Activated naive CD8-positive, alpha-beta T cell (primary cell): ENCODE results near the gene RNF182.
"Not testable (repeated sequence)": the region's sequence is repeated elsewhere in the genome, so short reads cannot be mapped to it uniquely, and the experiment has no call there.

Experiments used
- H3K27ac Mint-ChIP-seq: one replicate; pipeline ENCODE4 v1.8.0; 2021; ENCODE audit warnings: mixed read lengths
- H3K27me3 Mint-ChIP-seq: one replicate; pipeline ENCODE4 v1.8.0; 2021; ENCODE audit warnings: mixed read lengths
- H3K36me3 Mint-ChIP-seq: one replicate; pipeline ENCODE4 v1.8.0; 2021; ENCODE audit warnings: mixed read lengths
- H3K4me1 Mint-ChIP-seq: one replicate; pipeline ENCODE4 v1.8.0; 2021; ENCODE audit warnings: low read depth, mixed read lengths
- H3K4me3 Mint-ChIP-seq: one replicate; pipeline ENCODE4 v1.8.0; 2021; ENCODE audit warnings: mild to moderate bottlenecking, mixed read lengths
- H3K9me3 Mint-ChIP-seq: one replicate; pipeline ENCODE4 v1.8.0; 2021; ENCODE audit warnings: low read depth, mixed read lengths

Gene RNF182

GRCh38 chr6:13924949-13925881 is at the start of gene RNF182:
Gene RNF182 (plus strand): TSS chr6:13924952. CDS start chr6:13977120, 52,168 bp downstream.
- Mint-ChIP-seq H3K4me3 (peak within 1 kb of the TSS; percentile 86), H3K27me3 (peaks cover 50% of the 10 kb centered on the region), H3K27ac (no peak within 1 kb of the TSS), H3K36me3 (peaks cover 2% of the 10 kb centered on the region), H3K4me1 (peaks cover 13% of the 10 kb centered on the region), H3K9me3 (no peaks in the 10 kb centered on the region)

GRCh38 chr6:13877051-13877450 is 47.7 kb upstream of the RNF182 start:
- H3K36me3 Mint-ChIP-seq, result peaks cover 3% of the 10 kb centered on the region
- H3K27ac Mint-ChIP-seq, result no peak overlapping the region
- H3K27me3 Mint-ChIP-seq, result peaks cover 7% of the 10 kb centered on the region
- no peak overlapping the region for H3K4me3 Mint-ChIP-seq
- peaks cover 7% of the 10 kb centered on the region for H3K9me3 Mint-ChIP-seq
- H3K4me1 Mint-ChIP-seq, result peaks cover 13% of the 10 kb centered on the region

- not testable (repeated sequence) for H3K27me3 Mint-ChIP-seq, H3K27ac Mint-ChIP-seq, H3K4me1 Mint-ChIP-seq, H3K4me3 Mint-ChIP-seq, H3K36me3 Mint-ChIP-seq, H3K9me3 Mint-ChIP-seq
Measured at GRCh38 chr6:13880061-13880663, 44.6 kb upstream of the RNF182 start.

GRCh38 chr6:13881621-13882165 is 43.1 kb upstream of the RNF182 start:
- Mint-ChIP-seq H3K4me1 (no peaks in the 10 kb centered on the region), H3K27me3 (peaks cover 6% of the 10 kb centered on the region), H3K36me3 (peaks cover 3% of the 10 kb centered on the region), H3K4me3 (no peak overlapping the region), H3K27ac (no peak overlapping the region), H3K9me3 (peaks cover 7% of the 10 kb centered on the region)

GRCh38 chr6:13883966-13884365 is 40.8 kb upstream of the RNF182 start:
- Mint-ChIP-seq H3K27ac (no peak overlapping the region), H3K27me3 (peaks cover 6% of the 10 kb centered on the region), H3K36me3 (no peaks in the 10 kb centered on the region), H3K9me3 (no peaks in the 10 kb centered on the region), H3K4me3 (no peak overlapping the region), H3K4me1 (no peaks in the 10 kb centered on the region)

GRCh38 chr6:13884397-13884796 is 40.4 kb upstream of the RNF182 start:
- Mint-ChIP-seq H3K9me3 (no peaks in the 10 kb centered on the region), H3K36me3 (no peaks in the 10 kb centered on the region), H3K27me3 (peaks cover 6% of the 10 kb centered on the region), H3K4me1 (no peaks in the 10 kb centered on the region), H3K27ac (no peak overlapping the region), H3K4me3 (no peak overlapping the region)

GRCh38 chr6:13885601-13886000 is 39.2 kb upstream of the RNF182 start:
- Mint-ChIP-seq H3K4me3 (no peak overlapping the region), H3K27ac (no peak overlapping the region), H3K36me3 (no peaks in the 10 kb centered on the region), H3K4me1 (no peaks in the 10 kb centered on the region), H3K27me3 (peaks cover 3% of the 10 kb centered on the region), H3K9me3 (no peaks in the 10 kb centered on the region)

GRCh38 chr6:13886949-13887348 is 37.8 kb upstream of the RNF182 start:
- Mint-ChIP-seq H3K9me3 (no peaks in the 10 kb centered on the region), H3K27ac (no peak overlapping the region), H3K36me3 (no peaks in the 10 kb centered on the region), H3K27me3 (no peaks in the 10 kb centered on the region), H3K4me1 (no peaks in the 10 kb centered on the region), H3K4me3 (no peak overlapping the region)

GRCh38 chr6:13892017-13892645 is 32.6 kb upstream of the RNF182 start:
- H3K27me3 Mint-ChIP-seq, result peaks cover 2% of the 10 kb centered on the region

GRCh38 chr6:13902922-13903321 is 21.8 kb upstream of the RNF182 start:
- H3K9me3 Mint-ChIP-seq, result no peaks in the 10 kb centered on the region
- no peak overlapping the region for H3K4me3 Mint-ChIP-seq
- no peaks in the 10 kb centered on the region for H3K4me1 Mint-ChIP-seq
- H3K27ac Mint-ChIP-seq, result no peak overlapping the region
- peaks cover 17% of the 10 kb centered on the region for H3K27me3 Mint-ChIP-seq
- H3K36me3 Mint-ChIP-seq, result no peaks in the 10 kb centered on the region

More at GRCh38 chr6:13892017-13892645, 32.6 kb upstream of the RNF182 start:
- no peak overlapping the region for H3K27ac Mint-ChIP-seq
- H3K36me3 Mint-ChIP-seq, result no peaks in the 10 kb centered on the region
- H3K4me3 Mint-ChIP-seq, result no peak overlapping the region
- H3K4me1 Mint-ChIP-seq, result no peaks in the 10 kb centered on the region
- no peaks in the 10 kb centered on the region for H3K9me3 Mint-ChIP-seq

GRCh38 chr6:13903364-13903763 is 21.4 kb upstream of the RNF182 start:
- Mint-ChIP-seq H3K27me3 (peaks cover 20% of the 10 kb centered on the region), H3K4me3 (no peak overlapping the region), H3K9me3 (no peaks in the 10 kb centered on the region), H3K27ac (no peak overlapping the region), H3K36me3 (no peaks in the 10 kb centered on the region), H3K4me1 (no peaks in the 10 kb centered on the region)

GRCh38 chr6:13907001-13907350 is 17.8 kb upstream of the RNF182 start:
- Mint-ChIP-seq H3K9me3 (no peaks in the 10 kb centered on the region), H3K36me3 (no peaks in the 10 kb centered on the region), H3K27me3 (peaks cover 18% of the 10 kb centered on the region), H3K27ac (no peak overlapping the region), H3K4me1 (no peaks in the 10 kb centered on the region), H3K4me3 (no peak overlapping the region)

GRCh38 chr6:13907614-13908215 is 17.0 kb upstream of the RNF182 start:
- Mint-ChIP-seq H3K36me3 (no peaks in the 10 kb centered on the region), H3K4me3 (no peak overlapping the region), H3K4me1 (no peaks in the 10 kb centered on the region), H3K27ac (no peak overlapping the region), H3K27me3 (peaks cover 19% of the 10 kb centered on the region), H3K9me3 (no peaks in the 10 kb centered on the region)

- peaks cover 16% of the 10 kb centered on the region for H3K27me3 Mint-ChIP-seq
- no peaks in the 10 kb centered on the region for H3K4me1 Mint-ChIP-seq
- H3K9me3 Mint-ChIP-seq, result no peaks in the 10 kb centered on the region
- no peak overlapping the region for H3K27ac Mint-ChIP-seq
- no peaks in the 10 kb centered on the region for H3K36me3 Mint-ChIP-seq
- no peak overlapping the region for H3K4me3 Mint-ChIP-seq
Measured at GRCh38 chr6:13908955-13909381, 15.8 kb upstream of the RNF182 start.

- no peaks in the 10 kb centered on the region for H3K36me3 Mint-ChIP-seq
- no peak overlapping the region for H3K27ac Mint-ChIP-seq
- no peaks in the 10 kb centered on the region for H3K4me1 Mint-ChIP-seq
- no peak overlapping the region for H3K4me3 Mint-ChIP-seq
- no peaks in the 10 kb centered on the region for H3K9me3 Mint-ChIP-seq
- peaks cover 22% of the 10 kb centered on the region for H3K27me3 Mint-ChIP-seq
Measured at GRCh38 chr6:13910443-13910842, 14.3 kb upstream of the RNF182 start.
